T47D (cell line): ENCODE data around the gene ZNF622.

Source experiments
- DNase-seq, 2 experiments: peaks; one replicate each; pipeline versions ENCODE4 v3.0.0 to v3.0.0-alpha.2; 2011 to 2012; ENCODE audit warnings: low read depth in 1 of 2, low spot score in 1 of 2
- JUND ChIP-seq: IDR thresholded peaks from 2 replicates; pipeline ENCODE4 v1.6.1; 2012; ENCODE audit warnings: low read depth
- in situ Hi-C: cut with HindIII; loops from 2 replicates; pipeline ENCODE4 v1.10.0; 2016; ENCODE audit warnings: low sequenced_read_pairs, low pct_unique_long_range_greater_than_20kb

Gene ZNF622, protein sequence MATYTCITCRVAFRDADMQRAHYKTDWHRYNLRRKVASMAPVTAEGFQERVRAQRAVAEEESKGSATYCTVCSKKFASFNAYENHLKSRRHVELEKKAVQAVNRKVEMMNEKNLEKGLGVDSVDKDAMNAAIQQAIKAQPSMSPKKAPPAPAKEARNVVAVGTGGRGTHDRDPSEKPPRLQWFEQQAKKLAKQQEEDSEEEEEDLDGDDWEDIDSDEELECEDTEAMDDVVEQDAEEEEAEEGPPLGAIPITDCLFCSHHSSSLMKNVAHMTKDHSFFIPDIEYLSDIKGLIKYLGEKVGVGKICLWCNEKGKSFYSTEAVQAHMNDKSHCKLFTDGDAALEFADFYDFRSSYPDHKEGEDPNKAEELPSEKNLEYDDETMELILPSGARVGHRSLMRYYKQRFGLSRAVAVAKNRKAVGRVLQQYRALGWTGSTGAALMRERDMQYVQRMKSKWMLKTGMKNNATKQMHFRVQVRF

DNA sequence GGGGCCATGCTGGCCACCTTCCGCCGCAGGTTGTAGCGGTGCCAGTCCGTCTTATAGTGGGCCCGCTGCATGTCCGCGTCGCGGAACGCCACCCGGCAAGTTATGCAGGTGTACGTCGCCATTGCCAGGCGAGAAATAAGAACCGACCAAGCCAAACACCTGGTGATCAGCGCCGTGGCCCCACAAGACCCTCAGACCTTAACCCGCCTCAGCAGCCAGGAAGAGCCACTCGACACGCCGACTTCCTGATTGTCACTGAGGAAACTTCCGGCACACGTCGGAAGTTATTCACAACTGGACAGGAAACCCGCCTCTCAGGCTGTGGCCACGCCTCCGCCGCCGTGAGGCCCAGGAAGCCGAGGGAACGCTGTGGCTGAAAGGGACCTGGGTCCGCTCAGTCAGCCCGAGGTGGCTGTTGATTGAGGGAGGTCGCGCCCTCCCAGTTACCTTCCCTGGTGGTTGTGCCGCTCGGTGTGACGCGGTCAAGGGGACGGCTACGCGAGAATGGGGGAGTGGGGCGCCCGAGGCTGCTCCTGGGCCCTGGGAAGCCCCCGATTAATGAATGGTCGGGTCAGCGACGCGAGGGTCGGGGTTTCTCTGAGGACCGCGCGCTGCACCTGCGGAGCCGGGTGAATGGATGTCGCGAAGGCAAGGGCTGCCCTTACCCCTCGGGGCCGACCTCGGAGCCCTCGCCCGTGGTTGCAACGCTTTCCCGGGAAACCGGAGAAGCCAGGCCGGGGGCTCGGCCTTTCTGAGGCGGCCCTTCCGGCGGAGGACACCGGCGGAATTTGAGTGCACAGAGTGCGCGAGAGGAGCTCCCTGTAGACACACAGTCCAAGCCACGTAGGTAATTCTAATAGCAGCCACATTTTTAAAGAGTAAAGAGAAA, at the start of gene ZNF622:
Gene ZNF622, minus strand, starts transcription at position 257 of the 889 bp plus-strand sequence. Its CDS starts 135 bp downstream, at position 122.
- no peak for TF ChIP-seq JUND
- peak; percentile 58 to 94 for DNase-seq
- in situ Hi-C loops = no loop called here

- in situ Hi-C loops = no loop called here
- TF ChIP-seq JUND = no peak
- DNase-seq = no peak
These were observed 44.5 kb upstream of the ZNF622 start for GRCh38 chr5:16510098-16510497.

DNA sequence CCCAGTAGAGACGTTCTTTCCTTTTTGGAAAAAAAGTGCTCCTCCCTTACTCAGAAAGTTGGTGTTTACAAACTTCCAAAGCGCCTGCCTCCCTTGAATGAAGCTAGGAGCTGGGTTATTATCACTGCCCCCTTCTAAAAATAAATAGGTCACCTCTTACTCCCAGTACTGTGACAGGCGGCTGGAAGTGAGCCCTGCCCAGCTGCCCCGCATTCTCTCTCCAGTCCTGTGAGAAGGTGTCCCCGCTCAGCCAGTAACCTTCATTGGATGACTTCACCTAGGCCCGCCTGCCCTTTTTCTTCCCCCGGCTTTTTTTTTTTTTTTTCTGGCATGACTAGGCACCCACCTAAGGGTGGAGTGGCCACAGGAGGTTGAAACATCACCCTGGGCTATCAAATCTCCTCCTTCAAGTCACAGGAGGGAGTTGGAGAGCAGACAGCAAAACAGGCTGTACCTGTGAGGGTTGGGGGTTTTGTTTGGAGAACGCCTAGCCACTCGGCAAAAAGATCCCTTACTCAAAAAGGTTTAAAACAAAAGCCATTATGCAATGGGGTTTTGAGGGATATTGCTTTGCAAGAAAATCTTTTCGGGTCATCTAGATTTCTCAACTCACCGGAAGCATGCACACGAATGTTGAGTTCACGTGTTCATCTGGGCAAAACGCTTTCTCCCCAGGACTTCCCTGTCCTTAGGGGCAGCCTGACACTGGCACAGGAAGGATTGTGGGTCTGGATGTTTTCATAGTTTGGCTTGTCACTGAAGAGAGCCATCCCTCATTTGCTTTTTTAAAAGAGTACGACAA, 43.3 kb upstream of the ZNF622 start:
- no peak for TF ChIP-seq JUND
- in situ Hi-C loops = no loop called here
- peak; percentile 18 to 73 for DNase-seq

DNA sequence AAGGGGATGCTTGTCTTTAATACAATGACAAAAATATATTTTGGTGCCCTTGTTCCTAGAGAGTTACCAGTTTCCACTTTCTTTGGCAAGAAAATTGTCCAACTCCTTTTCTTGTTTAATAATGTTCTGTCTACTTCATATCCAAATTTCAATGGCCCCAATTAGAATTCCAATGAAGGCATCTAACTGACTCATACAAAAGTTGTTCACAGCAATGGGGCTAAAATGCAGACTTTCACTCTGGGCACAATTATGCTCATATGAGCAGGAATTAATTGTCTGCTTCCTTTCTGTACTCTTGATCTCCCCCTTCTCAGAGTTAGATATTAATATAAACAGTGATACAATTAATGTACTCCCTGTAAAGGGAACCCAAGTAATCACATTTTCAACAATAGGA, 42.1 kb upstream of the ZNF622 start:
- in situ Hi-C loops = no loop called here
- DNase-seq = no peak
- TF ChIP-seq JUND = no peak

- in situ Hi-C loops = no loop called here
- TF ChIP-seq JUND = no peak
- no peak for DNase-seq
These were observed 40.3 kb upstream of the ZNF622 start for GRCh38 chr5:16505904-16506303.

GRCh38 chr5:16505140-16505891, 39.7 kb upstream of the ZNF622 start:
- in situ Hi-C loops = no loop called here
- no peak for DNase-seq
- TF ChIP-seq JUND = no peak

GRCh38 chr5:16504571-16504970, 39.0 kb upstream of the ZNF622 start:
- no peak for TF ChIP-seq JUND
- in situ Hi-C loops = no loop called here
- no peak for DNase-seq

GRCh38 chr5:16502866-16503265, 37.3 kb upstream of the ZNF622 start:
- in situ Hi-C loops = no loop called here
- no peak for TF ChIP-seq JUND

DNA sequence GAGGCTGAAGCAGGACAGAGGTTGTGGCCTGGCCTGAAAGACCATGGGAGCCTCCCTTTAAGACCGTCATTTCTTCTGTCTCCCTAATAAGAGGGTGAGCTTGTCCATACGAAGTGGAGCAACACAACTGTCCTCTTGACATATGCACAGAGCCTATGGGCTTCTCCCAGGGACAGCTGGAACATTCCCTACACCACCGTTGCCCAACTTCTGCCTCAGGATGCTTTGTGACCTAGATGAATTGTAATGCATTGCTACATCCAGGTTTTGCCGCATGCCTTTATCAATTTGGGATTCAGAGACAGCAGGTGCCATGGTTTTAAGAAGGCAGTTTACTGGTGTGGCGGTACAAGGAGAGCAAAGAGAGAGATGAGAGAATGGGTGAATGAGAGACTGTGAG, 34.4 kb upstream of the ZNF622 start:
- in situ Hi-C loops = no loop called here
- TF ChIP-seq JUND = no peak
- no peak for DNase-seq

More at GRCh38 chr5:16502866-16503265, 37.3 kb upstream of the ZNF622 start:
- DNase-seq = no peak

DNA sequence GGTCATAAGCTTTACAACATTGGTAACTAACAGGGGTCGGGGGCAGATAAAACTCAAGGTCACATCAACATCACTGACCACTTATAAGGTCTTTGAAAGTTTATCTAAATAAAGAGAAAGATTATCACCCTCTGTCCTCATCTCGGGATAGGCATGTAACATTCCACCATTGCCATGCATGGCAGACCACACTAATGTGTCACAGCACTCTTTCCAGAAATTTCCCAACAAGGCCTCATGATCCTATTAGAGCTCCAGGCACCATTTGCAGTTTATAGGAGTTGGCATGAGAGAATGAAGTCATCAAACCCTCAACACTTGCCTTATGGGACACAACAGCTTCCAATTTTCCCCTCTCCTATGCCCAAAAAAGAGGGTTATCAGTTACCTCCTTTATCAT, 31.9 kb upstream of the ZNF622 start:
- TF ChIP-seq JUND = no peak
- no peak for DNase-seq
- in situ Hi-C loops = no loop called here

- in situ Hi-C loops = no loop called here
- TF ChIP-seq JUND = no peak
- peak in 1 of 2 experiments; percentile 78 for DNase-seq
These were observed 27.7 kb upstream of the ZNF622 start for GRCh38 chr5:16493261-16493660.
